ENCODE measurements around the gene DNAJC4.

DNAJC4 gene

GRCh38 chr11:64258946-64259532 is 28.7 kb downstream of the DNAJC4 start:
- no peak for TF ChIP-seq EZH2 (IDR thresholded peaks at IDR 0.05)
- TF ChIP-seq FOXP2 (optimal IDR thresholded peaks at IDR 0.05; ENCODE audit: control extremely low read depth, extremely low read length, insufficient read depth), result no peak
- TF ChIP-seq POLR2AphosphoS5 (IDR thresholded peaks at IDR 0.05; ENCODE audit: borderline replicate concordance, low read depth, low read length), result no peak
- peaks cover 50% of the 10 kb centered on the region; the same call in 1 of the 2 replicates for H3K36me3 ChIP-seq (ENCODE audit: insufficient read depth, low read length)
- no peak for DNase-seq (ENCODE audit: low read depth, low spot score)
- no peak overlapping the region for H3K27ac ChIP-seq
- no peak overlapping the region for H3K9ac ChIP-seq (ENCODE audit: insufficient read length)
- no peak overlapping the region for H3K4me3 ChIP-seq
- H3K9me3 ChIP-seq (ENCODE audit: low read depth, low read length), result no peaks in the 10 kb centered on the region

GRCh38 chr11:64259533-64260067 is 29.3 kb downstream of the DNAJC4 start:
- Histone ChIP-seq H3K9ac (ENCODE audit: insufficient read length) (no peak overlapping the region), H3K36me3 (ENCODE audit: insufficient read depth, low read length) (peaks cover 51% of the 10 kb centered on the region; the same call in 1 of the 2 replicates), H3K4me3 (no peak overlapping the region), H3K27ac (no peak overlapping the region), H3K9me3 (ENCODE audit: low read depth, low read length) (no peaks in the 10 kb centered on the region)
- DNase-seq (ENCODE audit: low read depth, low spot score), result no peak
- TF ChIP-seq FOXP2 (optimal IDR thresholded peaks at IDR 0.05; ENCODE audit: control extremely low read depth, extremely low read length, insufficient read depth), result no peak
- no peak for TF ChIP-seq POLR2AphosphoS5 (IDR thresholded peaks at IDR 0.05; ENCODE audit: borderline replicate concordance, low read depth, low read length)
- TF ChIP-seq EZH2 (IDR thresholded peaks at IDR 0.05), result no peak

- TF ChIP-seq EZH2 (IDR thresholded peaks at IDR 0.05) (no peak), POLR2AphosphoS5 (IDR thresholded peaks at IDR 0.05; ENCODE audit: borderline replicate concordance, low read depth, low read length) (no peak), FOXP2 (optimal IDR thresholded peaks at IDR 0.05; ENCODE audit: control extremely low read depth, extremely low read length, insufficient read depth) (no peak)
- H3K9ac ChIP-seq (ENCODE audit: insufficient read length), result no peak overlapping the region
- H3K4me3 ChIP-seq, result no peak overlapping the region
- no peak for DNase-seq (ENCODE audit: low read depth, low spot score)
- no peaks in the 10 kb centered on the region for H3K9me3 ChIP-seq (ENCODE audit: low read depth, low read length)
- H3K27ac ChIP-seq, result no peak overlapping the region
- H3K36me3 ChIP-seq (ENCODE audit: insufficient read depth, low read length), result peaks cover 49% of the 10 kb centered on the region; the same call in 1 of the 2 replicates
Measured at GRCh38 chr11:64260147-64260708, 29.9 kb downstream of the DNAJC4 start.

- TF ChIP-seq POLR2AphosphoS5 (IDR thresholded peaks at IDR 0.05; ENCODE audit: borderline replicate concordance, low read depth, low read length), result no peak
- no peak for TF ChIP-seq FOXP2 (optimal IDR thresholded peaks at IDR 0.05; ENCODE audit: control extremely low read depth, extremely low read length, insufficient read depth)
- Histone ChIP-seq H3K27ac (no peak overlapping the region), H3K9me3 (ENCODE audit: low read depth, low read length) (no peaks in the 10 kb centered on the region), H3K9ac (ENCODE audit: insufficient read length) (no peak overlapping the region), H3K36me3 (ENCODE audit: insufficient read depth, low read length) (peaks cover 40% of the 10 kb centered on the region; the same call in 1 of the 2 replicates), H3K4me3 (no peak overlapping the region)
- no peak for DNase-seq (ENCODE audit: low read depth, low spot score)
Measured at GRCh38 chr11:64261556-64262080, 31.3 kb downstream of the DNAJC4 start.

- Histone ChIP-seq H3K36me3 (ENCODE audit: insufficient read depth, low read length) (peaks cover 39% of the 10 kb centered on the region; the same call in 1 of the 2 replicates), H3K9ac (ENCODE audit: insufficient read length) (no peak overlapping the region)
- TF ChIP-seq POLR2AphosphoS5 (IDR thresholded peaks at IDR 0.05; ENCODE audit: borderline replicate concordance, low read depth, low read length), result no peak
- TF ChIP-seq EZH2 (IDR thresholded peaks at IDR 0.05), result no peak
- no peak for TF ChIP-seq FOXP2 (optimal IDR thresholded peaks at IDR 0.05; ENCODE audit: control extremely low read depth, extremely low read length, insufficient read depth)
Measured at GRCh38 chr11:64262271-64263002, 32.1 kb downstream of the DNAJC4 start.

GRCh38 chr11:64263021-64263946 is 32.9 kb downstream of the DNAJC4 start:
- Histone ChIP-seq H3K9ac (ENCODE audit: insufficient read length) (no peak overlapping the region), H3K27ac (no peak overlapping the region), H3K9me3 (ENCODE audit: low read depth, low read length) (no peaks in the 10 kb centered on the region), H3K36me3 (ENCODE audit: insufficient read depth, low read length) (peaks cover 39% of the 10 kb centered on the region; the same call in 1 of the 2 replicates), H3K4me3 (no peak overlapping the region)
- DNase-seq (ENCODE audit: low read depth, low spot score), result no peak
- TF ChIP-seq POLR2AphosphoS5 (IDR thresholded peaks at IDR 0.05; ENCODE audit: borderline replicate concordance, low read depth, low read length) (no peak), FOXP2 (optimal IDR thresholded peaks at IDR 0.05; ENCODE audit: control extremely low read depth, extremely low read length, insufficient read depth) (no peak), EZH2 (IDR thresholded peaks at IDR 0.05) (no peak)

More at GRCh38 chr11:64262271-64263002, 32.1 kb downstream of the DNAJC4 start:
- no peak for DNase-seq (ENCODE audit: low read depth, low spot score)
- no peak overlapping the region for H3K4me3 ChIP-seq
- no peaks in the 10 kb centered on the region for H3K9me3 ChIP-seq (ENCODE audit: low read depth, low read length)
- H3K27ac ChIP-seq, result no peak overlapping the region

- Histone ChIP-seq H3K9me3 (ENCODE audit: low read depth, low read length) (no peaks in the 10 kb centered on the region), H3K27ac (no peak overlapping the region), H3K36me3 (ENCODE audit: insufficient read depth, low read length) (peaks cover 33% of the 10 kb centered on the region; the same call in 1 of the 2 replicates), H3K4me3 (no peak overlapping the region), H3K9ac (ENCODE audit: insufficient read length) (no peak overlapping the region)
- no peak for DNase-seq (ENCODE audit: low read depth, low spot score)
- no peak for TF ChIP-seq EZH2 (IDR thresholded peaks at IDR 0.05)
- TF ChIP-seq POLR2AphosphoS5 (IDR thresholded peaks at IDR 0.05; ENCODE audit: borderline replicate concordance, low read depth, low read length), result no peak
- no peak for TF ChIP-seq FOXP2 (optimal IDR thresholded peaks at IDR 0.05; ENCODE audit: control extremely low read depth, extremely low read length, insufficient read depth)
Measured at GRCh38 chr11:64263947-64264317, 33.6 kb downstream of the DNAJC4 start.
